GM12878 (cell line): ENCODE results near the gene MAP7. TPM values are rescaled to one million over a fixed set of nuclear protein-coding genes. Genes with fewer than 3 reads are reported as not detected.
"Not testable (repeated sequence)": the region's sequence is repeated elsewhere in the genome, so short reads cannot be mapped to it uniquely, and the experiment has no call there.

Experiments
- ATAC-seq: fragments of 200-7000 bp; cut with Tn5 transposase; 3 replicates; pipeline ENCODE4 v1.9.1; 2020; ENCODE audit warnings: mild to moderate bottlenecking, moderate library complexity
- BruUV-seq: library from RNA; stranded (reverse); fragments of 400-500 nt; replicated peaks from 2 replicates; lab custom pipeline; 2021; lab: Mats Ljungman, UMichigan
- CTCF ChIA-PET: fragments of 300-600 bp; sonication (Branson Sonifier 250); formaldehyde crosslinking; extraction: SDS; loops from one replicate; lab custom pipeline; 2021; ENCODE audit warnings: inconsistent platforms; lab: Yijun Ruan, JAX
- POLR2A ChIA-PET: fragments of 350-600 bp; formaldehyde crosslinking; extraction: SDS; loops from one replicate; lab custom pipeline; 2021; ENCODE audit warnings: inconsistent platforms; lab: Charles Lee
- RAD21 ChIA-PET: fragments of 300-600 bp; sonication (Branson Sonifier 250); formaldehyde crosslinking; loops from one replicate; lab custom pipeline; 2023; ENCODE audit warnings: antibody characterized with exemption; ENCODE audit not compliant: unreplicated experiment; lab: Charles Lee
- SMC1A ChIA-PET: fragments of 300-600 bp; sonication (Branson Sonifier 250); formaldehyde crosslinking; loops from one replicate; lab custom pipeline; 2023; ENCODE audit not compliant: unreplicated experiment, uncharacterized antibody; lab: Charles Lee
- DNase-seq: peaks from one replicate; pipeline ENCODE4 v3.0.0-alpha.2; 2011; ENCODE audit warnings: low read depth, low spot score
- FAIRE-seq: peaks from 3 replicates; lab custom pipeline; 2011; peaks lifted over from hg19 to GRCh38; lab: Jason Lieb, UNC
- H2AFZ ChIP-seq: 2 replicates; pipeline ENCODE4 v1.6.0; 2011; ENCODE audit warnings: low read depth, low read length, control low read depth; ENCODE audit not compliant: control insufficient read depth
- H3K27ac ChIP-seq: 2 replicates; pipeline ENCODE4 v1.5.1; 2011; ENCODE audit warnings: control low read depth; ENCODE audit not compliant: control insufficient read depth, insufficient read depth
- H3K27me3 ChIP-seq, 2 experiments: replicated peaks in 1 of 2; 2 replicates each; pipeline versions ENCODE4 v1.6.0 to v1.6.1; 2011; ENCODE audit warnings: low read length in 1 of 2; ENCODE audit not compliant: control insufficient read depth in 2 of 2, insufficient read depth in 2 of 2
- H3K36me3 ChIP-seq, 2 experiments: 2 replicates each; pipeline ENCODE4 v1.5.1; 2011; ENCODE audit warnings: low read length in 1 of 2; ENCODE audit not compliant: control insufficient read depth in 2 of 2, insufficient read depth in 2 of 2
- H3K4me1 ChIP-seq: 2 replicates; pipeline ENCODE4 v1.6.1; 2011; ENCODE audit warnings: mild to moderate bottlenecking, low read length, moderate library complexity, mixed read lengths; ENCODE audit not compliant: control insufficient read depth, insufficient read depth
- H3K4me2 ChIP-seq: 2 replicates; pipeline ENCODE4 v1.6.0; 2011; ENCODE audit warnings: control low read depth; ENCODE audit not compliant: control insufficient read depth, insufficient read depth
- H3K4me3 ChIP-seq: fragments of 200-600 bp; sonication (generic); 2 replicates; pipeline ENCODE4 v1.5.1; 2016
- H3K79me2 ChIP-seq: 2 replicates; pipeline ENCODE4 v1.6.0; 2011; ENCODE audit warnings: low read length; ENCODE audit not compliant: control insufficient read depth, insufficient read depth
- H3K9ac ChIP-seq: 2 replicates; pipeline ENCODE4 v1.8.0; 2011; ENCODE audit warnings: low read length, control low read depth, mixed read lengths; ENCODE audit not compliant: control insufficient read depth, insufficient read depth
- H3K9me3 ChIP-seq: replicated peaks from 3 replicates; pipeline ENCODE4 v1.5.1; 2011; ENCODE audit warnings: mild to moderate bottlenecking, low read length; ENCODE audit not compliant: control insufficient read depth, insufficient read depth
- H4K20me1 ChIP-seq: 2 replicates; pipeline ENCODE4 v1.6.0; 2011; ENCODE audit not compliant: control insufficient read depth, insufficient read depth
- MEF2B ChIP-seq: fragments of 450-650 bp; IDR thresholded peaks from 2 replicates; pipeline ENCODE4 v1.6.1; 2018; ENCODE audit warnings: mild to moderate bottlenecking, moderate library complexity; ENCODE audit not compliant: partially characterized antibody, poor library complexity, severe bottlenecking
- POLR2A ChIP-seq: IDR thresholded peaks from 2 replicates; pipeline ENCODE4 v1.6.1; 2011; ENCODE audit warnings: low read depth, mild to moderate bottlenecking, low read length
- RUNX3 ChIP-seq: IDR thresholded peaks from 2 replicates; pipeline ENCODE4 v1.6.1; 2012; ENCODE audit warnings: low read length, inconsistent platforms
- WGBS: methylation state at CpG from one replicate; pipeline ENCODE4 v1.1.6; 2016; ENCODE audit warnings: low lambda C conversion rate; ENCODE audit not compliant: insufficient replicate concordance, insufficient coverage; ENCODE audit errors: missing lambda C conversion rate; 5-methylcytosine and 5-hydroxymethylcytosine counted together
- in situ Hi-C: fragments of 300-500 bp; cut with MboI; formaldehyde crosslinking; loops from 9 replicates; pipeline ENCODE4 v1.14.3; 2018; ENCODE audit warnings: mixed read lengths
- intact Hi-C: fragments of 100-400 bp; cut with micrococcal nuclease; formaldehyde crosslinking; loops from one replicate; pipeline ENCODE4 v1.14.2; 2022; ENCODE audit not compliant: unreplicated experiment
- polyA plus RNA-seq, 11 experiments: library from polyadenylated mRNA; depleted of rRNA in 4 of 11; unstranded in 6 of 11; stranded (reverse) in 5 of 11; fragments of >200 nt; fragmentation: Nextera tagmentation in 4 of 11; fragmentation: Illumina TruSeq in 1 of 11; extraction: Ambion mirVana in 4 of 11; extraction: Trizol in 1 of 11; gene quantifications; 1 replicate in 1 of 11; 2 replicates in 10 of 11; pipeline versions ENCODE4 v1.2.1 to v1.2.3, GENCODE V29; 2011 to 2016; ENCODE audit warnings: inconsistent platforms in 2 of 11, missing spikeins in 2 of 11, low read depth in 1 of 11
- total RNA-seq, 4 experiments: library from RNA; depleted of rRNA in 3 of 4; stranded (reverse); fragments of >200 nt in 3 of 4; fragmentation: Illumina TruSeq in 1 of 4; extraction: Trizol in 1 of 4; gene quantifications; 2 replicates each; pipeline versions ENCODE4 v1.2.1 to v1.2.3, GENCODE V29; 2013 to 2021
- TF ChIP-seq, protein P1 (sequence below): IDR thresholded peaks from 2 replicates; pipeline ENCODE4 v1.6.1; 2011; ENCODE audit warnings: borderline replicate concordance, low read depth, mild to moderate bottlenecking, moderate library complexity, mixed read lengths, low read length; ENCODE audit not compliant: insufficient read depth; ENCODE audit errors: extremely low read length

MAP7 gene
- total and polyA plus RNA-seq, 10 of the 15 experiments (the other 5 are each of a cell fraction or from before 2014, with no cell fraction given): 0.04 to 0.17 (median 0.08) TPM; not detected in 2

DNA sequence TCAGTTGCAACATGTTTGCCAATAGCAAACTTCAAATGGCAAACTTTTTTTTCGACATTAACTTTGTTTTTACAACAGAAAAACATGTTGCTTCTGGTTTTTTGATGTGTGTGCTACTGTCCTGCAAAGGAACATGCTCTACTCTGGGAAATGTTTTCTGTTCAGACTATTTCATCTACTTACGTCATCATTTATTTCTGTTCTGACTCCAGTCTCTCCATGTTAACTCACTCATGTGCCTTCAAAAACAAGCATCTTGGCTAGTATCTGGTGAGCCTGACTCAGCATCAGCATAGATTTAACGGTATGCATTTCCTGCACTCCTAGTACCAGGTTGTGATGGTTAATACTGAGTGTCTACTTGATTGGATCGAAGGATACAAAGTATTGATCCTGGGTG is 36.1 kb upstream of the MAP7 start (continued):
- TF ChIP-seq, protein P1, sequence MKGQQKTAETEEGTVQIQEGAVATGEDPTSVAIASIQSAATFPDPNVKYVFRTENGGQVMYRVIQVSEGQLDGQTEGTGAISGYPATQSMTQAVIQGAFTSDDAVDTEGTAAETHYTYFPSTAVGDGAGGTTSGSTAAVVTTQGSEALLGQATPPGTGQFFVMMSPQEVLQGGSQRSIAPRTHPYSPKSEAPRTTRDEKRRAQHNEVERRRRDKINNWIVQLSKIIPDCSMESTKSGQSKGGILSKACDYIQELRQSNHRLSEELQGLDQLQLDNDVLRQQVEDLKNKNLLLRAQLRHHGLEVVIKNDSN: no peak
- TF ChIP-seq POLR2A: no peak
- no peak for TF ChIP-seq RUNX3
- no peak for TF ChIP-seq MEF2B

DNA sequence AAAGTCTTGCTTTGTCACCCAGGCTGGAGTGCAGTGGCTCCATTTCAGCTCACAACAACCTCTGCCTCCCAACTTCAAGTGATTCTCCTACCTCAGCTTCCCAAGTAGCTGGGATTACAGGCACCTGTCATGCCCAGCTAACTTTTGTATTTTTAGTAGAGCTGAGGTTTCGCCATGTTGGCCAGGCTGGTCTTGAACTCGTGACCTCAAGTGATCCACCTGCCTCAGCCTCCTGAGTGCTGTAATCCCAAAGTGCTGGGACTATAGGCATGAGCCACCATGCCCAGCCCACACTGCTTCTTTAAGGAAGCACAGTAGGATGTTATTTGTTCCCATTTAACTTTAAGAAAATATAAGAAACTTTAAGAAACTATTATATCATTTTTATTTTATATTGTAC is 35.3 kb upstream of the MAP7 start:
- ChIA-PET CTCF (interaction anchor here (0.6 to 1.5 kb wide), 4 partner anchors 9 to 207 kb away, joined by 3 to 4 read pairs (median 4); partner anchors contain the start of gene MAP3K5), SMC1A (interaction anchor here (1.2 to 1.4 kb wide), 2 partner anchors 21 to 207 kb away, joined by 4 to 5 read pairs; partner anchors contain the start of gene MAP3K5), RAD21 (interaction anchor here (1.4 kb wide), 1 partner anchor 207 kb away, joined by 3 read pairs; the partner anchor contains the start of gene MAP3K5), POLR2A (interaction anchor here (0.6 to 0.7 kb wide), 2 partner anchors 240 to 246 kb away, joined by 3 to 4 read pairs; no protein-coding TSS in a partner anchor)
- H3K4me2 ChIP-seq, H2AFZ ChIP-seq, H3K9me3 ChIP-seq, H4K20me1 ChIP-seq, ATAC-seq, H3K79me2 ChIP-seq, FAIRE-seq, H3K27me3 ChIP-seq, H3K9ac ChIP-seq, DNase-seq, H3K4me1 ChIP-seq, H3K4me3 ChIP-seq, H3K27ac ChIP-seq, BruUV-seq, in situ Hi-C loops: not testable (repeated sequence)
- 98% methylated on average over 2 of the region's 2 CpGs for WGBS
- intact Hi-C loops: loop anchor here (10.0 kb wide), 1 partner anchor 339 kb away; the partner anchor contains the start of gene SLC35D3
- H3K36me3 ChIP-seq: peaks cover 11 to 28% of the 10 kb centered on the region in 2 experiments

DNA sequence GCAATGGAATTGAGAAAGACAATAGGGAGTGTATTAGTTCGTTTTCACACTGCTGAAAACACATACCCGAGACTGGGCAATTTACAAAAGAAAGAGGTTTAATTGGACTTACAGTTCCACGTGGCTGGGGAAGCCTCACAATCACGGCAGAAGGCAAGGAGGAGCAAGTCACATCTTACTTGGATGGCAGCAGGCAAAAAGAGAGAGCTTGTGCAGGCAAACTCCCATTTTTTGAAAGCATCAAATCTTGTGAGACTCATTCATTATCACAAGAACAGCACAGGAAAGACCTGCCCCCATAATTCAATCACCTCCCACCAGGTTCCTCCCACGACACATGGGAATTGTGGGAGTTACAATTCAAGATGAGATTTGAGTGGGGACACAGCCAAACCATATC is 34.1 kb upstream of the MAP7 start:
- 93% methylated on average over 5 of the region's 5 CpGs for WGBS
- H3K4me2 ChIP-seq, H3K27ac ChIP-seq, H3K27me3 ChIP-seq, POLR2A ChIA-PET, FAIRE-seq, H3K4me1 ChIP-seq, DNase-seq, BruUV-seq, in situ Hi-C loops, H3K79me2 ChIP-seq, ATAC-seq, H3K9me3 ChIP-seq, H4K20me1 ChIP-seq, H3K9ac ChIP-seq, H2AFZ ChIP-seq, H3K4me3 ChIP-seq: not testable (repeated sequence)
- CTCF ChIA-PET: interaction anchor here (0.7 to 1.4 kb wide), 4 partner anchors 9 to 208 kb away, joined by 3 to 6 read pairs (median 4); partner anchors contain the start of gene MAP3K5
- SMC1A ChIA-PET: interaction anchor here (0.8 to 1.2 kb wide), 3 partner anchors 9 to 208 kb away, joined by 3 to 5 read pairs (median 5); partner anchors contain the start of gene MAP3K5
- RAD21 ChIA-PET: interaction anchor here (1.1 kb wide), 1 partner anchor 208 kb away, joined by 7 read pairs; the partner anchor contains the start of gene MAP3K5
- peaks cover 7 to 35% of the 10 kb centered on the region in 2 experiments for H3K36me3 ChIP-seq
- intact Hi-C loops: loop anchor here (10.0 kb wide), 1 partner anchor 341 kb away; the partner anchor contains the start of gene SLC35D3
